Mesenchymal stem cell (in vitro differentiated cells and primary cell): ENCODE results near the gene STIM1.

Experiments
- DNase-seq: peaks from one replicate; pipeline ENCODE4 v3.0.0-alpha.2; 2013
- H2AFZ ChIP-seq: one replicate; pipeline ENCODE4 v1.6.1; 2013; ENCODE audit warnings: low read depth, mild to moderate bottlenecking, control low read depth, inconsistent platforms, low read length, moderate library complexity
- H2AK5ac ChIP-seq: 2 replicates; pipeline ENCODE4 v1.6.1; 2013; ENCODE audit warnings: low read length, moderate library complexity, mild to moderate bottlenecking, inconsistent platforms; ENCODE audit not compliant: severe bottlenecking
- H2BK120ac ChIP-seq: one replicate; pipeline ENCODE4 v1.6.1; 2013; ENCODE audit warnings: low read depth, mild to moderate bottlenecking, inconsistent platforms, low read length, moderate library complexity
- H2BK12ac ChIP-seq, 2 experiments: one replicate each; pipeline ENCODE4 v1.6.1; 2013; ENCODE audit warnings: inconsistent platforms in 2 of 2, low read length in 2 of 2, mild to moderate bottlenecking in 2 of 2, moderate library complexity in 2 of 2, control low read depth in 1 of 2
- H2BK15ac ChIP-seq: one replicate; pipeline ENCODE4 v1.6.1; 2013; ENCODE audit warnings: mild to moderate bottlenecking, low read depth, inconsistent platforms; ENCODE audit not compliant: poor library complexity, severe bottlenecking
- H2BK5ac ChIP-seq: 2 replicates; pipeline ENCODE4 v1.6.1; 2013; ENCODE audit warnings: low read depth, mild to moderate bottlenecking, low read length, control low read depth, inconsistent platforms; ENCODE audit not compliant: poor library complexity, severe bottlenecking
- H3K14ac ChIP-seq, 2 experiments: one replicate each; pipeline ENCODE4 v1.6.1; 2013; ENCODE audit warnings: inconsistent platforms in 2 of 2, low read length in 2 of 2, control low read depth in 1 of 2, mild to moderate bottlenecking in 1 of 2, moderate library complexity in 1 of 2
- H3K18ac ChIP-seq, 2 experiments: one replicate each; pipeline ENCODE4 v1.6.1; 2013; ENCODE audit warnings: inconsistent platforms in 2 of 2, low read length in 2 of 2, control low read depth in 1 of 2, low read depth in 1 of 2, mild to moderate bottlenecking in 1 of 2
- H3K23ac ChIP-seq, 2 experiments: one replicate each; pipeline ENCODE4 v1.6.1; 2013; ENCODE audit warnings: inconsistent platforms in 2 of 2, low read length in 2 of 2, mild to moderate bottlenecking in 2 of 2, moderate library complexity in 2 of 2, control low read depth in 1 of 2
- H3K27ac ChIP-seq: 2 replicates; pipeline ENCODE4 v1.5.1; 2013; ENCODE audit warnings: mild to moderate bottlenecking, moderate library complexity, low read length, control low read depth, inconsistent platforms; ENCODE audit not compliant: poor library complexity, severe bottlenecking
- H3K27me3 ChIP-seq, 2 experiments: 2 replicates each; pipeline versions ENCODE4 v1.6.1 to v1.7.0; 2013; ENCODE audit warnings: low read length in 2 of 2, mild to moderate bottlenecking in 2 of 2, moderate library complexity in 2 of 2, control low read depth in 1 of 2, inconsistent platforms in 1 of 2; ENCODE audit not compliant: control insufficient read depth in 1 of 2, insufficient read depth in 1 of 2
- H3K36me3 ChIP-seq, 2 experiments: 2 replicates each; pipeline versions ENCODE4 v1.6.1 to v1.7.0; 2013; ENCODE audit warnings: low read length in 2 of 2, control low read depth in 1 of 2, inconsistent platforms in 1 of 2, low read depth in 1 of 2, mild to moderate bottlenecking in 1 of 2; ENCODE audit not compliant: insufficient read depth in 2 of 2, control insufficient read depth in 1 of 2
- H3K4ac ChIP-seq, 2 experiments: one replicate each; pipeline ENCODE4 v1.6.1; 2013; ENCODE audit warnings: inconsistent platforms in 2 of 2, low read length in 2 of 2, mild to moderate bottlenecking in 2 of 2, moderate library complexity in 2 of 2, control low read depth in 1 of 2, low read depth in 1 of 2
- H3K4me1 ChIP-seq: 2 replicates; pipeline ENCODE4 v1.6.1; 2013; ENCODE audit warnings: low read depth, low read length, control low read depth; ENCODE audit not compliant: control insufficient read depth, insufficient read depth
- H3K4me2 ChIP-seq: 2 replicates; pipeline ENCODE4 v1.6.1; 2013; ENCODE audit warnings: low read length, mild to moderate bottlenecking, inconsistent platforms; ENCODE audit not compliant: poor library complexity, severe bottlenecking
- H3K4me3 ChIP-seq, 2 experiments: 2 replicates each; pipeline versions ENCODE4 v1.5.1 to v1.7.0; 2013; ENCODE audit warnings: low read length in 2 of 2, mild to moderate bottlenecking in 2 of 2, control low read depth in 1 of 2, low read depth in 1 of 2; ENCODE audit not compliant: insufficient read depth in 1 of 2
- H3K79me1 ChIP-seq: replicated peaks from 2 replicates; pipeline ENCODE4 v1.6.1; 2013; ENCODE audit warnings: mild to moderate bottlenecking, control low read depth, low read length, inconsistent platforms; ENCODE audit not compliant: poor library complexity, severe bottlenecking
- H3K9ac ChIP-seq: 2 replicates; pipeline ENCODE4 v1.7.0; 2013; ENCODE audit warnings: mild to moderate bottlenecking, low read length, moderate library complexity
- H3K9me3 ChIP-seq: 2 replicates; pipeline ENCODE4 v1.7.0; 2013; ENCODE audit warnings: mild to moderate bottlenecking, low read length; ENCODE audit not compliant: control insufficient read depth
- H4K8ac ChIP-seq: one replicate; pipeline ENCODE4 v1.6.1; 2013; ENCODE audit warnings: inconsistent platforms, mild to moderate bottlenecking, low read length, moderate library complexity
- H4K91ac ChIP-seq: one replicate; pipeline ENCODE4 v1.6.1; 2013; ENCODE audit warnings: mild to moderate bottlenecking, low read length, inconsistent platforms
- WGBS: methylation state at CpG from one replicate; pipeline ENCODE4 v1.1.7; 2013; ENCODE audit warnings: mixed read lengths; 5-methylcytosine and 5-hydroxymethylcytosine counted together

Gene STIM1

DNA sequence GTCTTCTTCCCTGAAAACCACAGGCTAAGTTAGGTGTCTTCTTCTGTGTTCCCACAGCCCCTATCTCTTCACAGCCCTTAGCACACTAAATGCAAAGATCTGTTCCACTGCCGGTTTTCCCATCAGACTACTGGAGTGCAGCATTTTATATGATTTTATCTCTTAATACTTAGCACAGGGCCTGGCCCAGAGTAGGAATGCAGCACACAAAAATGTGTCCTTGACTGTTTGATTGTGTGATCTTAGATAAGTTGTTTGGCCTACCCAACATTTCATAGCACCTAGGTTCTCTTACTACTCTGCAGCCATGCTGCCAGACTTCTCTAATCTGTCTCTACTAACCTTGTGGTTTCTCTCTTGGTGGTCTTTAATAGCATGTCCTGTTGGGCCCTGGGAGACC, 185.0 kb downstream of the STIM1 start:
- no peaks in the 10 kb centered on the region for H3K9me3 ChIP-seq
- no peak overlapping the region for H3K14ac ChIP-seq
- no peak overlapping the region for H3K23ac ChIP-seq
- 100% methylated on average over 1 of the region's 1 CpG for WGBS
- no peak overlapping the region for H2BK12ac ChIP-seq
- H3K36me3 ChIP-seq = no peaks in the 10 kb centered on the region
- H3K27ac ChIP-seq = no peak overlapping the region
- no peak overlapping the region for H2AK5ac ChIP-seq
- no peak overlapping the region for H2BK5ac ChIP-seq
- H2AFZ ChIP-seq = no peak overlapping the region
- no peak overlapping the region for H3K4me2 ChIP-seq
- DNase-seq = no peak
- H3K27me3 ChIP-seq = no peaks in the 10 kb centered on the region
- no peak overlapping the region for H3K4me3 ChIP-seq
- no peak overlapping the region for H3K9ac ChIP-seq
- H4K91ac ChIP-seq = no peak overlapping the region
- peaks cover 32% of the 10 kb centered on the region for H3K79me1 ChIP-seq
- H3K18ac ChIP-seq = no peak overlapping the region
- H4K8ac ChIP-seq = no peak overlapping the region
- H2BK15ac ChIP-seq = no peak overlapping the region
- no peak overlapping the region for H3K4ac ChIP-seq
- H2BK120ac ChIP-seq = no peak overlapping the region
- H3K4me1 ChIP-seq = no peaks in the 10 kb centered on the region

DNA sequence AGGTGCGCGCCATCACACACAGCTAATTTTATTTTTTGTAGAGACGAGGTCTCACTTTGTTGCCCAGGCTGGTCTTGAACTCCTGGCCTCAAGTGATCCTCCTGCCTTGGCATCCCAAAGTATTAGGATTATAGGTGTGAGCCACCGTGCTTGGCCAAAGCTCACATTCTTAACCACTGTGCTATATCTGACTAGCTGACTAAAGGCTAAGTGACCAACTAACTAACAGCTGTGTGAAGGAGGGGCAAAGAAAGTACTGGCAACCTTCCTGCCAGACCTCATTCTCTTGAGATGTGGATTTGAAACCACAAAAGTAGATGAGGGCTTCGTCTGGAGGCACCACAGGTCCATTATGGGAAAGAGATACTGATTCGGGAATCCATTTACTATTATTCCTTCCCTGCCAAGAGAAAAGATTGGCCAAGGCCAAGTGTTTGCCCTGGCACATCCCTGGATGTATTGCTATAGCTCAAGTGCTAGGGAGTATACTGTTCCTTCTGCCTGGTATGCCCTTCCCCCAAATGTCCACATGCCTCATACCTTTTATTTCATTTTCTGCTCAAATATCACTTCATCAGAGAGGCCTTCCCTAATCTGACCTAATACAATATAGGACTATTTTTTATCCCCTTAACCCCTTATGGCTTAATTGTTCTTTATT, 186.4 kb downstream of the STIM1 start:
- Histone ChIP-seq H3K27me3 (no peaks in the 10 kb centered on the region), H3K27ac (no peak overlapping the region), H3K9me3 (no peaks in the 10 kb centered on the region), H2BK5ac (no peak overlapping the region), H3K79me1 (peaks cover 30% of the 10 kb centered on the region), H2BK12ac (no peak overlapping the region), H3K4ac (no peak overlapping the region), H3K18ac (no peak overlapping the region), H3K14ac (no peak overlapping the region), H3K9ac (no peak overlapping the region), H4K91ac (no peak overlapping the region), H3K4me1 (no peaks in the 10 kb centered on the region), H4K8ac (no peak overlapping the region), H3K4me2 (no peak overlapping the region), H3K23ac (no peak overlapping the region), H2AK5ac (no peak overlapping the region), H2BK15ac (no peak overlapping the region), H2AFZ (no peak overlapping the region), H2BK120ac (no peak overlapping the region), H3K4me3 (no peak overlapping the region), H3K36me3 (no peaks in the 10 kb centered on the region)
- no peak for DNase-seq
- WGBS = 99% methylated on average over 5 of the region's 6 CpGs

- Histone ChIP-seq H2BK5ac (no peak overlapping the region), H2BK12ac (peak overlapping the region in 1 of 2 experiments; percentile 31), H3K14ac (no peak overlapping the region), H2BK120ac (no peak overlapping the region), H3K4me2 (no peak overlapping the region), H3K9ac (no peak overlapping the region), H3K4ac (peak overlapping the region; percentile 21 to 24), H3K18ac (peak overlapping the region; percentile 9 to 22), H3K4me3 (no peak overlapping the region), H3K36me3 (no peaks in the 10 kb centered on the region), H2BK15ac (no peak overlapping the region), H4K8ac (no peak overlapping the region), H2AFZ (no peak overlapping the region), H3K27ac (no peak overlapping the region), H3K79me1 (peaks cover 32% of the 10 kb centered on the region), H4K91ac (no peak overlapping the region), H3K4me1 (no peaks in the 10 kb centered on the region), H3K23ac (no peak overlapping the region), H3K9me3 (no peaks in the 10 kb centered on the region), H3K27me3 (no peaks in the 10 kb centered on the region), H2AK5ac (no peak overlapping the region)
- no peak for DNase-seq
- 33% methylated on average over 3 of the region's 4 CpGs for WGBS
These were observed 189.6 kb downstream of the STIM1 start for GRCh38 chr11:4044976-4045646.

DNA sequence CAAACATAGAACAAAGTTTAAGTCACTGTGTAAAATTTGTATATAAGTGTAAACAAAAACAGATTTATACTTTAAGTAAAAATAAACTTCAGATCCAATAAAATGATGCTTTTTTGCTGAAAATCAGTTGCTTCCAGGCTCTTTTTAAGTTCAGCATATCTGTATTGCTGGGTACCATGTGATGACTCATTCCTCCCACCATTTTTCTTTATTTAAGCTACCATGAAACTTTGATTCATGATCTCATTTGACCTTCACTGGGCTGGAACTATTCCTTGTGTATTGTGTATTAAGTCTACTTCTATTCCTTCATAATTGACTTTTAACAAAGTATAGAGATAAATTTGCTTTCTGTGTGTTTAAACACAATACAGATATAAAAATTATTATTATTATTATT, 192.9 kb downstream of the STIM1 start:
- Histone ChIP-seq H2AK5ac (no peak overlapping the region), H4K8ac (no peak overlapping the region), H2BK12ac (no peak overlapping the region), H3K4me3 (no peak overlapping the region), H3K27ac (no peak overlapping the region), H3K9ac (no peak overlapping the region), H3K9me3 (no peaks in the 10 kb centered on the region), H2BK5ac (no peak overlapping the region), H3K27me3 (no peaks in the 10 kb centered on the region), H3K79me1 (peaks cover 16% of the 10 kb centered on the region), H2BK15ac (no peak overlapping the region), H2BK120ac (no peak overlapping the region), H3K4ac (no peak overlapping the region), H3K4me1 (no peaks in the 10 kb centered on the region), H3K14ac (no peak overlapping the region), H4K91ac (no peak overlapping the region), H3K36me3 (no peaks in the 10 kb centered on the region), H3K23ac (no peak overlapping the region), H3K4me2 (no peak overlapping the region), H2AFZ (no peak overlapping the region), H3K18ac (no peak overlapping the region)
- peak; percentile 16 for DNase-seq
